IPS DF 4.7 (cell line): ENCODE measurements around the gene GATB.
"Not testable (repeated sequence)": the region's sequence is repeated elsewhere in the genome, so short reads cannot be mapped to it uniquely, and the experiment has no call there.

Source experiments
- DNase-seq: peaks from one replicate; pipeline ENCODE4 v3.0.0-alpha.2; 2013; ENCODE audit warnings: low spot score; ENCODE audit errors: extremely low read depth

Gene GATB

DNA sequence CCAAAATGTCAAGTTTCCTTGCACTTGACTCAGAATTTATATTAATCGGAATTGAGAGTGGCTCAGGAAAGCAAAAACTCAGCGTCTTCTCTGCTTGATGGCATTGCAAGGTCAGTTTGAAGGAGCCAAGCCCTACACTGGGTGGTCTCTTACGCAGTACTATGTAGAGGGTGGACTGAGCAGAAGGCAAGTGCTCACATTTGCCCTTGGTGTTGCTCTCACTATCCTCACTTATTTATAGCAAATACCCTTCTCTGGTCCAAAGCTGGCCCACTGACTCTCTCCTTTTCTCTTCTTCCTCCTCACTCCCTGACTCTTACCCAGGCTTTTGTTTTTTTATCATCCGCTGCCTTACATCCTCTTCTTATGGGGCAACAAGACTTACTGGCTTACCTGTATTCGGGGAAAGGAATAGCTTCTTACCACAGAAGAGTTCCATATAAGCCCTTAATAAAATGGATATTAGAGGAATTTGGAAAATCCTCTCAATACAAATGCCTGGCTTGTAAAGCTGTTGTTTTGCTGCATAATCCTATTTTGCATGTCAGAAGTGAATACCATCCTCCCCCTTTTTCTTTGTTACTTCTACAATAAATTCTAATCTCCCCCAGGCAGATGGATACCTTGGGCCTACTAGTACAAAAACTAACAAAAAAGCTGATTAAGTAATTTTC lies 24.8 kb upstream of the GATB start:
- DNase-seq, result no peak

DNA sequence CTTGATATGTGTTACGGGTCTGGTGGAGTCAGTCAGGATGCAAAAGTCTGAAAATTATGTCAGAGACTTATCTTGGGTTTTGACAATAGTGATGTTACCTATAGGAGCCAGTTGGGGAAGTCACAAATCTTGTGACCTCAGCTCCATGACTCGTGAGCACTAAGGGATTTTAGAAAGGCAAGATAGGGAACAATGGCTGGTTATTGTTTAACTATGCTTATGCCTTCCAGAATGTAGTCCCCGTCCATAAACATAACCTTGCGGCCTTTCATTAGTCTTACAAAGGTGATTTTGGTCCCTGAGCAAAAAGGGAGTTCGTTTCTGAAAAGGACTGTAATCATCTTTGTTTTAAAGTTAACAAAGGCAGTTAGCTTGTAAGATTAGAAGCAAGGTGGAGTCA lies 23.9 kb upstream of the GATB start:
- DNase-seq, result no peak

DNA sequence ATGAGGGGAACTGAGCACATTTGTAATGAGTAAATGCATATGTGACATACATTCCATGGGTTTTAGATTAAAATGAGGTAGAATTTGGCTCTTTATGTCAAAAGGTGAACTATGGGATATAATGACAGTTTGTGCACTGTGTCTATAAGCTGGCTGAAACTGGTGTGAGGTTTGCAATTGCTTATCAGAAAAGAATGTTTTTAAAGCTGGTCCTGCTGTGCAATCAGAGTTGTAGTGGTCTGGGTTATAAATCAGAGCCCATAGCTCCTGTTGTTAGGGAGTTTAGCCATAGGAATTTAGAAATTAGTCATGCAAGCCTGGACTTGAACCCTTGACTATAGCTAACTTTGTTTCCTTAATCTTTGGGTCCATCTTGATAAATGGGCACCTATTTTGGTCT lies 23.1 kb upstream of the GATB start:
- DNase-seq, result no peak

DNA sequence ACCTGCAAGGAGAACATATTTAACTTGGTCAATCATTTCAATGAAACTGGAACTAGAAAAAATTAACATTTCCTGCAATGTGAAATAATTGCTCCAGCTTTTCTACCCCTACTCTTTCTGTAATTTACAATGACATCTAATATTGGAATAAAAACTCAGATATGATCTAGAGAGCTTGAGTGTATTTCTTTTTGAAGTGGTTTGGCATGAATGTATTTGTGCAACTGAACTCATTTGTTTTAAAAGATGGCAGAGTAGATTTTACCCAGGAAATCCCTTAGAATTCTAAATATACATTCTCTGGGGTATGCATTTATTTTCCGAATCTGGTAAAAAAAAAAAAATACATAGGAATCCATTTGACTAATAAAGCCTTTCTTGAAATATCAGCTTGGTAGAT lies 21.5 kb upstream of the GATB start:
- DNase-seq, result no peak

DNA sequence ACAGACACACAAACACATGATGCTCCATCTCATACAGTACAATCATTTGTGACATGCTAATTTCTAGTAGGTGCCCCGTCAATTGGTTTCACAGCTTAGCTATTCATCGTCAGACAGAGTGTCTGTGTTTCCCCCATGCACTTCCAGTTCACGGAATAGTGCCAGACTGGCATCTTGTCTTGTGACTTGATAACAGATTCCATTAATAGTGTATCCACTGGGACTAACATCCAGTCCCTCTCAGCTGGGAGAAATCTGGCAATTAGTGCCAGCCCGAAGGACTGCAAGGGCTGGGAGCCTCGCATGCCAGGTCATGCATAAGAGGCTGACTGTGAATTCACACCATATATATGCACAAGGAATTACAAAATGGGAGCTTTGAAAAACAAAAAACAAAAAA lies 20.2 kb upstream of the GATB start:
- DNase-seq, result no peak

DNA sequence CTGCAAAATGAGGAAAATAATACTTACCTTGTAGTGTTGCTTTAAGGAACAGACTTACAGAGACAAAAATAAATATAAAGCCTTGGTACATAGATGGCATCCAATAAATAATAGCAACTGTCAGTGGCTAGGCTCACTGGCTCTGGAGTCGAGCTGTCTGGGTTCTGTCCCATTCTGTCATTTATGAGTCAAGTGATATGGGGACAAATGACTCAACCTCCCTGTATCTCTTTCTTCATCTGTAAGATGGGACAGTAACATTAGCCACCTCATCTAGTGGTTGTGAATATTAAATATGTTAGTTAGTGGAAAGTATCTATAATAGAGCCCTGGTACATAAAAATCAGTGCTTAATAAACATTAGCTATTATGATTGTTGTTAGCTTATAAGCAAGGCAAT lies 16.7 kb upstream of the GATB start:
- no peak for DNase-seq

DNA sequence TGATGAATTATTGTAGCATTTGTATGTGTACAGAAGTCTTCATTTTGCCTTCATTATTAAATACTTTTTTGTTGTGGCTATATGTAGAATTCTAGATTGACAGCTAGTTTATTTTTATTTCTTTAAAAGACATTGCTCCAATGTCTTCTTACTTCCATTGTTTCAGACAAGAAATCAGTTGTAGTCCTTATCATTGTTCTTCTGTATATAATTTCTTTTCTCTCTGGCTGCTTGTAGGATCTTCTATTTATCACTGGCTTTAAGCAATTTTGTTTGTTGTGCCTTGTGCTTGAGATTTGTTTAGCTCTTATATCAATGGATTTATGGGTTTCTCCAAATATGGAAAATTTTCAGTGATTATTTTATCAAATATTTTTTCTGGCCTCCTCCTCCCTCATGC lies 13.5 kb upstream of the GATB start:
- no peak for DNase-seq

DNA sequence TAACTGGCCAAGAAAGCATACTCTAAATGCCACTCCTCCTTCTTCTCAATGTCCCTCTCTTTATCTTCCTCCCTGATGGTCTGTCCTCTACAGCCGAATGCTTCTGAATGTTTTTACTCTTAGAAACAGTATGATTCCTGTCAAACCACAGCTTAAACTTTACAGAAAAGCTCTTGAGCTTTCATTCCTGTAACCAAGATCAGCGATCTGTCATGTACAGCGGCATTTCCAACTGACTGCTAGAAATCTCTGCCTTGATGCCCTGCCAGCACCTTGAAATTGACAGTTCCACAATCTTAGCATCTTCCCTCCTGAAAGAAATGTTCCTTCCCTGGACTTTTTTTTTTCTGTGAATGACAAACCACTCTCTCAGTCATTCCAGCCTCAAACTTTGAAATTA lies 11.5 kb upstream of the GATB start:
- no peak for DNase-seq

DNA sequence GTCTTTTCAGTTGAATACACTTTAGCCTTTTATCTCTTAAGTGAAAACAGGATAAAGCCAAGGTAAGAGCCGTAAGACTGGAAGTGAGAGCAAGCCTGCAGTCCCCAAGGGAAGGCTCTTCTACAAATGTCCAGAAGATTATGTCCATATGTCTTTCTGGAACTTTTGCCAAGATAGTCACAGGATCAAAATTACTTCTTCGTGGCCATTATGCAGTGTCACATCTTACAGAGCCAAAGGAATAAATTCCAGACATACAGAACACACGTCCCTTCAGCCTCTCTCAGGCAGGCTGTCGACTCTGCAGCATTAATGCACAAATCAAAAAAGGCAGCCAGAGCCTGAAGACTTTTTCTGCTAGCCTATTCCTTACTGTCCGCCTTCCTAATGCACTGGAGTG lies 10.9 kb upstream of the GATB start:
- DNase-seq, result no peak

DNA sequence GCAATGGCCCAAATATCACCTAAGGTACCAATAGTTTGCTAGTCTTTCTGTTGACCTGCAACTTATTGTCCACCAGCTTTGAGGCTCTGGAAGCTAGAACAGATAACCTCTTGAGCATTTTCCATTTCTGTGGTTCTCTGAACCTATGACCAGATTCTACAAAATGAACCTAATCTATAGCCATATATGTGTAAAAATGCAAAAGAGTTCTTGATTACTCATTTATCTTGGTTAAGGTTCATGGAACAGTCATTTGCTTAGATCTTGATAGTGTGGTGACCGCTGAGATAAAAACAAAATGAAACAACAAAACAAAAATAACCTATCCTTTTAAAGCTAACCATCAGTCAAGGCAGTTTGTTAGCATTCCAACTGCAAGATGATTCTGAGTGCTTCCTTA lies 9.3 kb upstream of the GATB start:
- no peak for DNase-seq

DNA sequence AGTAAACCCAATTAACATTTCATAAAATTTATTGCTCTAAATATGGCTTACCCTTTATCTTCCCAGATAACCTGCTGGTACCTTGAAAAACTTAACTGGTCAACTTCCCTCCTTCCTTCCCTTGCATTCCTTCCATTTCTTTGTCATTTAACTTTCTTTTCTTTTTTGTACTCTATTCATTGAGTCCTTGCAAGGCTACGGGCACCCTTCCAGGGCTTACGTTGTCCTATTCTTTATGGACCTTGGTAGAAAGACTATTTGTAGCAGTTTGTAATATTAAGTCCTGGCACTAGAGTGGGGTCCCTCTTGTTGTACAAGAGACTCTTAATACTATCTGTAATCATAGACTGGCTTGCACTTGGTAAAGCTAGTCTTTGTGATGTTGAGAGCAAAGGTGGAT lies 8.0 kb upstream of the GATB start:
- DNase-seq, result no peak

DNA sequence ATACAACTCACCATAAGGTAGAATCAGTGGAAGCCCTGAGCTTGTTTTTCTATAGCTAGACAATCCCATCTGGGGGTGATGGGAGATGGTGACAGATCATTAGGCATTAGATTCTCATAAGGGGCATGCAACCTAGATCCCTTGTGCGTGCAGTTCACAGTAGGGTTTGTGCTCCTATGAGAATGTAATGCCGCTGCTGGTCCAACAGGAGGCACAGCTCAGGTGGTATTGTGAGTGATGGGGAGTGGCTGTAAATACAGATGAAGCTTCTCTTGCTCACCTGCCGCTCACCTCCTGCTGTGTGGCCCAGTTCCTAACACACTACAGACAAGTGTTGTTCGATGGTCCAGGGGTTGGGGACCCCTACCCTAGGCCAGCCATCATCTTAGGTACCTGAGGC lies 5.9 kb upstream of the GATB start:
- no peak for DNase-seq

DNA sequence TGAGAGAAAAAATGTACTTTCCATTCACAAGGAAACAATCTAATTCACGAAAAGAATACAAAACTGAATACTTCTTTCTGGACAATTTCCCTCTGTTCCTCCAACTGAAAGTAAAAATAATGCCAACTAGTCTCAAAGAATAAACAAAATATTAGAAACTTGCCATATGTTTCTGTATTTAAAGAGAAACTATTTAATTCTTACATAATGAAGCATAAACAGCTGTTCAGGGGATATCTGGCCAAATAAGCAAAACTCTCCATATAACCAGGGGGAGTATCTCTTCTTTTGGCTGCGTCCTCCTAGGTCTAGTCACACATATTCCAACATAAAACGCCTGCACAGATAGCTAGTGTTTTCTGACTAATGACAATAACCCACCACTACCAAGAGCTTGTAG lies 805 bp downstream of the GATB start:
- no peak for DNase-seq

DNA sequence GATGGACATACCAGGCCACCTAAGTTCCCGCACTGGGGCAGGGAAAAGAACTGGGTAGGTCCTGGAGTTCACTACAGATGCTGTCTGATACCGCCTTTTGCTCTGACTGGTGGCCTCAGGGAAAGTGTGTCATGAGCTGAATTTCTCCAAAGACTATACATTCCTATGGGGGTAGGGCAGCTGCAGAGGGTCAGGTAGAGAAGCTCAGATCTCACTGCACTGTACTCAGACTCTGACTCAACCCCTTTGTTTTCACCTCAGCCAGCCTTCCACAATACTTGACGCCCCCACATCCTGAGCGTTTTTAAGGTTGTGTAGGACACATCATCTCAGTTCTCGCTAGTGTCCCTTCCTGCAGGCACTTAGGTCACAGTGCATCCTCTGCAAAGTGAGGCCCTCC lies 7.8 kb downstream of the GATB start:
- DNase-seq, result no peak

DNA sequence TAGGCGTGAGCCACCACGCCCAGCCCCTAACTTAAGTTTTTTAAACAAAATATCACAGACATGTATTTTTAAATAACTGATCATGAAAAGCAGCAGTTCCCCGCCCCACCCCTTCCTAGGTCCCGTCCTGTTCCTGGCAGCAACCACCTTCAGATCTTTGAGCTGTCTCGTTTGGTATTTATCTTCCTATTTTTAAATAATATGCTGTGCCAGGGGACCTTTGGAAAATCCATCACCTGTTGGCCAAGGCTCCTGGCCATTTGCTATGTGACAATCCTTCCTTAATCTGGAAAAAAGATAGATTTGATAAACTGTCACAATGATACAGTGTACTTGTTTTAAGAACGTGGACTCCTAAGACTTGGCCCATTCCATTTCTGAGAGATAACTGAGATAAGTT lies 10.7 kb downstream of the GATB start:
- no peak for DNase-seq

DNA sequence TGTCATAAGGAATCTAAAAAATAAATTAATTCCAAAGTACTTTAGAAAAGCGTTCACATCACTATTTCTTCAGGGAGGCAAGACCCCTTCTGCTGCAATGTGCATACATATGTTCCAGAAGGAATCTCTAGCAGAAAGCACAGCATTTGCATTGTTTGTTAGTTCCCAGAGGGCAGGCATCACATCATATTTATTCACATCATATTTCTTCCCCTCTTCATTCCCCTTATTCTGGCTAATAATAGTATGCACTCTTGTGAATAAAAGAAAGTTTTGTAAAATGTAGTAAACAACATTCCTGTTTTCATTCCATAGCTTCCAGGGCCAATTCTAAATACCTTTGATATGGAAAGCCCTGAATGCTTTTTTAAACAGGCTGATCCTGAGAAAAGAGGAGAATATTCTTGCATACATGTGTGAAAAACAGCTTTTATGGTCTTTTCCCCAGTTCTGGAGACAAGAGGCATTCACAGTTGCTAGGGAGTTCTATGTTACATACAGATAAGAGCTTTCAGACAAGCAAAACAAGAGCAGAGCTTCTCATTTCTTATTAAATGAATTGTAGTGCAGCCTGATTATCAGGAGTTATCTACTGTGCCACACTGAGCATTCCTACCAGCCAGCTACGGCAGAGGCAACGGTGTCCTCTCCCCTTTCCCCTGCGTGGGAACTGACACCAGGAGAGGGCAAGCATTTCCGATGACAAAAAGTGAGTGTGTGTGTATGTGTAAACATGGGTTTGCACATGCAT lies 15.2 kb downstream of the GATB start:
- DNase-seq, result no peak

DNA sequence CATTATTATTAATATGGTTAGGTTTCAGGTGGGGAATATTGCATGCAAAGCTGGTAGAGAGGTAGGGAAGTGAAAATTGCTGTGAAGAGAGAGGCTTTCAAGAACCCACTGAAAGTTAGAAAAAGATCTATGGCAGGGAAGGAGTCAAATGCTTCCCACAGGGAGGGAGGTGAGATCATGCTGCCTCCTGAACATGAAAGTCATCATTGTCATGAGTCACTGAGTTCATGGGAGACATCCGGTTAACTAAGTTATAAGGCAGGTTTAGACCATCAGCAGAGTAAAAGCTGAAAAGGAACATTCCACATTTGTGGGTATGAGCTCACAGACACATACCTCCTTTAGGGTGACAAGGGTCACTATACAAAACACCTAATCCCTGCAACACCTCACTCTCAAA lies 16.2 kb downstream of the GATB start:
- no peak for DNase-seq

DNA sequence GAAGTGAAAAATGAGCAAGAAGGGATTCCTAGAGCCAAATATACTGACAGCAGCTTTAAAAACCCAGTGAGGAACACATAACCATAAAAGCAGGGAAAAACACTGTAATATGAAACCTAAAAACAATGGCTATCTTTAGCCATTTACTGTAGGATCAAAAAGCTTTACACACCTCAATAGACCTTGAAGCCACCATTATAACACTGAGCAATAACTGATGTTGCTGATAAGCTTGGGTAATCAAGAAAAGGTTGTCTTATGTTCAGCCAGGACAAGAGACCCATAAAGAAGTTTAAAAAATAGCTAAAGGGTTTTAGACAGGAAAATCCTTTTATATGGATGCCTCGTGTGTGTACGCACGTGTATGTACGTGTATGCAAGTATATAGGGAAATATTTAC lies 16.9 kb downstream of the GATB start:
- no peak for DNase-seq

DNA sequence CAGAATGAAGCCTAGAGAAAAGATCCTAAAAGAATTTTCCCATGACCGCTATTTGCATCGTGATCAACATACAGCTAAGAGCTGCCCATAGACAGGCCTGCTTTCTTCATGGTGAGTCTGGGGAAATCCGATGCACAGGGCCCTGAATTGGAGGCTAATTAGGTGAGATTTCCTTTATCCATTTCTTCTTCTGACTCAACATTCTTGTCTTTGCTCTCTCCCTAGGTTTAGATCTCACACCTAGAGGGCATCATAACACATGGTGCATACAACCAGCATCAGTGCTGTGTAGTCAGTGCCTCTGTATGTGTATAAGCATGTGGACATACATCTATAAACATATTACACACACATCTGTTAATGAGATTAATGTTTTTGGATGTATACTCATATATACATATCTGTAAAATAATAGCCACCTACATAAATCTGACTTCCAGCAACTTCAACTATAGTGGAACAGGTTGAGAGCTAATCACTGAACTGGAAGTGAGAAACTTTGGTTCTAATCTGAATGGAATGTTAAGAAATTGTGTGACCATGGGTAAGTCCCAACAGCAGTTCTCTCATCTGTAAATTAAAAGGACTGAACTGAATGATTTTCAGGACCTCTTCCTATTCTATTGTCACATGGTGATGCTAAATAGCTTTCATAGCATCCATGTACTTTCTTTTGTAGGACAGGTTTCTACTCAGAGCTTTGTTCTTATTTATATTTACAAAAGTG lies 17.5 kb downstream of the GATB start:
- no peak for DNase-seq

DNA sequence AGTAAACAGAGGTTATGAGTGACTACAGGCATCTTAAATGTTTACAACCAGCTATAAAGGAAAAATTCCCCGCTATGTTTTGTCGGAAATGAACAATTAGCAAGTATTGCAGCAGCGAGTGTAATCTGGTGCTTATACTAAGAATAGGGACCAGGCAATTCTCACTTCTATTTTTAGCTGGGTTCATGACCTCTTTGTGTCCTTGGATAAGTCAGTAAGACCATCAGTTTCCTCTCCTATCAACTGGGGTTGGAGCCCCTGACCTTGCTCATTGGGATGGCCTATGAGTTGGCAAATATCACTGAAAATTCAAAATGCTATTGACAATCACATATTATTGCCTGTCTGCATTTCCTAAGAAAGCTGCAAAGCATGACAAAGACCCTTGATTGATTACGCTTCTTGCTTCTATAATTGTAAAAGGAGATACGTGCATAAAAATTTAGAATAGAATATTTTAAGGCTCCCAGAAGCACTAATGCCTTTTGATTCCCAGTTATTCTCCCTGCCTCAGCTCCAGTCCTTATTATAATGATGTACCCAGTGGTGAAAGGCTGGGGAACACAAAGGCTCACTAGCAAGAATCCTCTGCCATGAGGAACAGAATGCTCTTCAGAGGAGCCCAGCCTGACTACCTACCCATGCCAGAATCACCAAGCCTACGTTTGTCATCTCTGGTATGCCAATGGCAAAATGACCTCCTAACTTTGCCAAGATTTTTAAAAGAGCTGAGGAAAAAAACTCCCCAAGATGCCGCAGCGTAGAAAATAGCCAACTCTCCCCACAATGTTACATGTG lies 21.9 kb downstream of the GATB start:
- DNase-seq, result no peak

DNA sequence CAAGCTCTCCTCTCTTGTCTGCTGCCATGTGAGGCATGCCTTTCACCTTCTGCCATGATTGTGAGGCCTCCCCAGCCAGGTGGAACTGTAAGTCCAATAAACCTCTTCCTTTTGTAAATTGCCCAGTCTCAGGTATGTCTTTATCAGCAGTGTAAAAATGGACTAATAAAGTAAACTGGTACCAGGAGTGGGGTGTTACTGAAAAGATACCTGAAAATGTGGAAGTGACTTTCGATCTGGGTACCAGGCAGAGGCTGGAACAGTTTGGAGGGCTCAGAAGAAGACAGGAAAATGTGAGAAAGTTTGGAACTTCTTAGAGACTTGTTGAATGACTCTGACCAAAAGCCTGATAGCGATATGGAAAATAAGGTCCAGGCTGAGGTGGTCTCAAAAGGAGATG lies 24.0 kb downstream of the GATB start:
- not testable (repeated sequence) for DNase-seq

DNA sequence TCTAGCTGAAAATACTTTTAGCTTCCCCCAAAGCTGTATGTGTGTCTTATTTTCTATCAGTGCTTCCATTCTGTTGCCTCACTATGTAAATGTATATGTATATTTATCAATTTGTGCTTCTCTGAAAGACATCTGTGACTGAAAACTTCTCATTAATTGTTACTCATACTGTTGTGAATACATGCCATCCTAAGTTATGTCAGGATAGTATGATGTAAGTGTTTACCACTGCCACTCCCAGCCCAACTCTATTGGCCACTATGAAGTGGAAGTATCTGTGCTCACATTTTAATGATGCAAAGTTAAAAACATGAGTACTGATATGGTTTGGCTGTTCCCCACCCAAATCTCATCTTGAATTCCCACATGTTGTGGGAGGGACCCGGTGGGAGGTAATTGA lies 24.4 kb downstream of the GATB start:
- DNase-seq, result no peak
